Right lobe of liver (tissue), 4 donors: ENCODE results near the gene SLC12A3.

Experiments used
- CTCF ChIP-seq, 4 donors: fragments of 200-600 bp in 3 of 4; fragments of 450-650 bp in 1 of 4; IDR thresholded peaks; one replicate each; pipeline versions ENCODE4 v1.5.1 to v1.8.0; 2016 to 2022; ENCODE audit warnings: antibody characterized with exemption in 4 of 4, mild to moderate bottlenecking in 2 of 4
- POLR2A ChIP-seq: fragments of 450-650 bp; IDR thresholded peaks from one replicate; pipeline ENCODE4 v1.6.1; 2017; ENCODE audit warnings: antibody characterized with exemption, mild to moderate bottlenecking
- donor health status: DM: no; HTN: no; CAD: no.
- donor health status: DM: no; HTN: no; CAD: no.
- donor health status: DM: no; HTN: yes; CAD: no.

- TF ChIP-seq CTCF (IDR thresholded peaks at IDR 0.05) (no peak), POLR2A (no peak)
Observed at GRCh38 chr16:56858374-56858773, 6.6 kb upstream of the SLC12A3 start.
